Ovary (tissue), 9 donors: Measurements from ENCODE around the gene SLA2. TPM values are rescaled to one million over a fixed set of nuclear protein-coding genes. Genes with fewer than 3 reads are reported as not detected.

Source experiments
- DNase-seq, 5 donors: peaks; one replicate each; pipeline ENCODE4 v3.0.0-alpha.2; 2019 to 2020
- H3K27ac ChIP-seq, 2 donors: fragments of 200-600 bp; one replicate each; pipeline versions ENCODE4 v1.5.1 to v1.8.0; 2019 to 2022
- H3K27me3 ChIP-seq: fragments of 200-600 bp; one replicate; pipeline ENCODE4 v1.8.0; 2022
- H3K36me3 ChIP-seq: fragments of 200-600 bp; sonication (generic); one replicate; pipeline ENCODE4 v1.5.1; 2019
- H3K4me1 ChIP-seq: one replicate; pipeline ENCODE4 v1.8.1; 2013; ENCODE audit warnings: mild to moderate bottlenecking, moderate library complexity; ENCODE audit not compliant: insufficient read depth
- H3K4me3 ChIP-seq: fragments of 200-600 bp; sonication (generic); one replicate; pipeline ENCODE4 v1.5.1; 2017
- H3K9me3 ChIP-seq, 2 donors: fragments of 200-600 bp in 1 of 2; sonication (generic) in 1 of 2; one replicate each; pipeline versions ENCODE4 v1.5.1 to v1.8.1; 2013 to 2019; ENCODE audit warnings: mild to moderate bottlenecking in 1 of 2, moderate library complexity in 1 of 2
- EP300 ChIP-seq: sonication (generic); formaldehyde crosslinking; IDR thresholded peaks from one replicate; pipeline ENCODE4 v1.6.1; 2017; ENCODE audit warnings: antibody characterized with exemption
- POLR2A ChIP-seq: fragments of 450-650 bp; IDR thresholded peaks from one replicate; pipeline ENCODE4 v1.6.1; 2017; ENCODE audit warnings: antibody characterized with exemption, mild to moderate bottlenecking, moderate library complexity
- WGBS, 3 donors: extraction: QIAGEN DNeasy Blood & Tissue Kit in 1 of 3; methylation state at CpG; one replicate each; pipeline versions ENCODE4 v1.1.5 to v1.1.7; 2013 to 2017; 5-methylcytosine and 5-hydroxymethylcytosine counted together
- intact Hi-C, 4 donors: fragments of 100-400 bp; cut with DNase I; formaldehyde crosslinking; loops; one replicate each; pipeline versions ENCODE4 v1.11.0 to v1.15.1; 2022 to 2023
- polyA plus RNA-seq, 2 donors: library from polyadenylated mRNA; stranded (reverse); fragments of 200-250 nt in 1 of 2; fragments of 350-450 nt in 1 of 2; fragmentation: Illumina TruSeq in 1 of 2; extraction: RNeasy Lipid Tissue Mini Kit (QIAGEN cat#74804) in 1 of 2; gene quantifications; one replicate each; pipeline ENCODE4 v1.2.3, GENCODE V29; 2013 to 2014
- small RNA-seq: library from RNA; depleted of rRNA; stranded (forward); fragments of <200 nt; gene quantifications from one replicate; pipeline ENCODE3, GENCODE V24; 2016
- total RNA-seq, 7 donors: library from RNA; depleted of rRNA in 2 of 7; stranded (reverse); fragments of >200 nt in 2 of 7; fragmentation: NEBNext Ultra II Directional in 3 of 7; extraction: Animal tissue kit (Norgen Biotek cat#: 25700) in 3 of 7; gene quantifications; one replicate each; pipeline versions ENCODE4 v1.1.0 to v1.2.4, GENCODE V29; 2016 to 2023
- TF ChIP-seq, protein P1 (sequence below), 3 donors: fragments of 450-650 bp in 2 of 3; fragments of 200-600 bp in 1 of 3; IDR thresholded peaks; one replicate each; pipeline versions ENCODE4 v1.5.1 to v1.8.0; 2016 to 2022; ENCODE audit warnings: antibody characterized with exemption in 3 of 3, mild to moderate bottlenecking in 1 of 3
- donor health status: DM: no; HTN: no; CAD: no; lungs with moderate emphysema.
- donor health status: DM: no; HTN: no; CAD: no.
- donor health status: Bipolar disorder and iron deficiency.
- donor health status: DM: yes; HTN: yes; CAD: no.
- donor health status: DM: no; HTN: no; CAD: no.
- donor health status: DM: yes; HTN: yes; CAD: no.

Gene SLA2
- total and polyA plus RNA-seq, 9 donors, result 0.10 to 1.1 (median 0.29) TPM; not detected in 1

DNA sequence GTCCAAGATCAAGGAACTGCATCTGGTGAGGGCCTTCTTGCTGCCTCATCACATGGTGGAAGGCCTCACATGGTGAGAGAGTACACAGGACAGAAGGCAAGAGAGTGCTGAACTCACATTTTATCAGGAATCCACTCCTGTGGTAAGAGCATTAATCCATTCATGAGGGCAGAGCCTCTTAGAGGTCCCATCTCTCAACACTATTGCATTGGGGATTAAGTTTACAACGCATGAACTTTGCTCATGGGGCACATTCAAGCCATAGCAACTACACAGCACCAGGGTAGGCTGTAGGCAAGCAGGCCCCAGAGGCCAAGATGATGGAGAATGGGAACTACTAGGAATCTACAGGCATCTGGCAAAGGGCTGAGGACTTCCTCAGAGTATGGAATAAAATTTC, 82.6 kb downstream of the SLA2 start:
- Histone ChIP-seq H3K4me3 (no peak overlapping the region), H3K36me3 (no peaks in the 10 kb centered on the region), H3K4me1 (no peaks in the 10 kb centered on the region), H3K9me3 (no peaks in the 10 kb centered on the region), H3K27me3 (no peaks in the 10 kb centered on the region), H3K27ac (no peak overlapping the region)
- no peak for TF ChIP-seq POLR2A
- TF ChIP-seq, protein P1, sequence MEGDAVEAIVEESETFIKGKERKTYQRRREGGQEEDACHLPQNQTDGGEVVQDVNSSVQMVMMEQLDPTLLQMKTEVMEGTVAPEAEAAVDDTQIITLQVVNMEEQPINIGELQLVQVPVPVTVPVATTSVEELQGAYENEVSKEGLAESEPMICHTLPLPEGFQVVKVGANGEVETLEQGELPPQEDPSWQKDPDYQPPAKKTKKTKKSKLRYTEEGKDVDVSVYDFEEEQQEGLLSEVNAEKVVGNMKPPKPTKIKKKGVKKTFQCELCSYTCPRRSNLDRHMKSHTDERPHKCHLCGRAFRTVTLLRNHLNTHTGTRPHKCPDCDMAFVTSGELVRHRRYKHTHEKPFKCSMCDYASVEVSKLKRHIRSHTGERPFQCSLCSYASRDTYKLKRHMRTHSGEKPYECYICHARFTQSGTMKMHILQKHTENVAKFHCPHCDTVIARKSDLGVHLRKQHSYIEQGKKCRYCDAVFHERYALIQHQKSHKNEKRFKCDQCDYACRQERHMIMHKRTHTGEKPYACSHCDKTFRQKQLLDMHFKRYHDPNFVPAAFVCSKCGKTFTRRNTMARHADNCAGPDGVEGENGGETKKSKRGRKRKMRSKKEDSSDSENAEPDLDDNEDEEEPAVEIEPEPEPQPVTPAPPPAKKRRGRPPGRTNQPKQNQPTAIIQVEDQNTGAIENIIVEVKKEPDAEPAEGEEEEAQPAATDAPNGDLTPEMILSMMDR (IDR thresholded peaks at IDR 0.05), result no peak
- DNase-seq, result no peak
- intact Hi-C loops, result no loop called here
- 88 to 93% (median 92%) methylated on average over 1 of the region's 1 CpG for WGBS, 3 donors

DNA sequence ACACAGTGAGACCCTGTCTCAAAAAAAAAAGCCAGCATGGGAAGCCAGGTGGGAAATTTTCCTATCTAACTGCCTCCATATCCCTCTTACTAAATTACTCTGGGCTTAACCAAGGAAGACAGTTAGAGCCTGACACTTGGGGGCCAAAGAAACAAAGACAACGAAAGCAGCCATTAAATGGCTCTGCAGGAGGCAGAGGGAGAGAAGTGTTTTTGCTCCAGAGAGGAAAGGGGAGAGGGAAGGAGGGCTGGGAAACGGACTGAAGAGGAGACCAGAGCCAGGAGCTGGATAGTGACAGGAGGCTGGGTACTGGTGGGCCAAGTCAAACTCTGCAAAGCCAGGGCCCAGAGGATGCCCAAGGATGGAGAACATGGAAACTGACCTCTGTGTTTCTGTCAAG, 83.3 kb downstream of the SLA2 start:
- no peaks in the 10 kb centered on the region for H3K36me3 ChIP-seq
- H3K27ac ChIP-seq, result no peak overlapping the region
- no peak for DNase-seq
- no peaks in the 10 kb centered on the region for H3K9me3 ChIP-seq
- no peak overlapping the region for H3K4me3 ChIP-seq
- TF ChIP-seq POLR2A, result no peak
- no peak for TF ChIP-seq EP300
- TF ChIP-seq, protein P1 (IDR thresholded peaks at IDR 0.05), result no peak
- intact Hi-C loops, result no loop called here
- WGBS, 3 donors, result 77 to 79% (median 78%) methylated on average over 2 of the region's 2 CpGs
- H3K27me3 ChIP-seq, result no peaks in the 10 kb centered on the region
- H3K4me1 ChIP-seq, result no peaks in the 10 kb centered on the region

Small RNAs within 50 kb of the gene (small RNA-seq; reads per million reads assigned to genes)
- gene RF00019, result not detected

Other genes starting within 250 kb of the SLA2 start
- 1,000 to 10,000 TPM in 1 of 7 donors, 100 to 1,000 TPM in 5, 10 to 100 TPM in 1; 69.5 to 1,408 (median 681) TPM for gene MYL9, start 104.7 kb downstream of the SLA2 start, total RNA-seq
- 100 to 1,000 TPM; 269 to 691 TPM for gene MYL9, start 104.7 kb downstream of the SLA2 start, polyA plus RNA-seq
- gene TGIF2, start 72.6 kb downstream of the SLA2 start, total RNA-seq, result 10 to 100 TPM; 19.2 to 39.2 (median 26.0) TPM
- 10 to 100 TPM; 12.6 to 21.6 TPM for gene TGIF2, start 72.6 kb downstream of the SLA2 start, polyA plus RNA-seq
- 10 to 100 TPM; 35.6 to 61.0 (median 40.9) TPM for gene RAB5IF, start 40.4 kb downstream of the SLA2 start, total RNA-seq
- 10 to 100 TPM; 29.6 to 59.0 TPM for gene RAB5IF, start 40.4 kb downstream of the SLA2 start, polyA plus RNA-seq
- 10 to 100 TPM; 16.7 to 30.1 (median 24.1) TPM for gene NDRG3, start 99.9 kb upstream of the SLA2 start, total RNA-seq
- gene NDRG3, start 99.9 kb upstream of the SLA2 start, polyA plus RNA-seq, result 10 to 100 TPM; 23.4 to 66.0 TPM
- gene DSN1, start 127.6 kb upstream of the SLA2 start, total RNA-seq, result 1 to 10 TPM; 3.3 to 7.0 (median 5.1) TPM
- 1 to 10 TPM; 6.2 to 6.4 TPM for gene DSN1, start 127.6 kb upstream of the SLA2 start, polyA plus RNA-seq
- under 1 TPM in 3 of 7 donors, not detected in 4; 0.10 to 0.95 (median 0.92) TPM for gene TLDC2, start 229.9 kb upstream of the SLA2 start, total RNA-seq
- under 1 TPM; 0.11 to 0.33 TPM for gene TLDC2, start 229.9 kb upstream of the SLA2 start, polyA plus RNA-seq